Cardiac muscle cell (in vitro differentiated cells and primary cell): ENCODE results near the gene FAM83C. TPM values are rescaled to one million over a fixed set of nuclear protein-coding genes. Genes with fewer than 3 reads are reported as not detected.

Experiments
- DNase-seq, 2 donors: peaks; one replicate each; pipeline versions ENCODE4 v3.0.0 to v3.0.0-alpha.2; 2010 to 2017; ENCODE audit warnings: low read depth in 1 of 2, low spot score in 1 of 2
- H3K27ac ChIP-seq: fragments of 200-600 bp; sonication (generic); 2 replicates; pipeline ENCODE4 v1.5.1; 2016
- H3K27me3 ChIP-seq: fragments of 200-600 bp; sonication (generic); 2 replicates; pipeline ENCODE4 v1.6.0; 2016; ENCODE audit warnings: control low read depth
- H3K36me3 ChIP-seq: fragments of 200-600 bp; sonication (generic); 2 replicates; pipeline ENCODE4 v1.5.1; 2016; ENCODE audit warnings: control low read depth
- H3K4me1 ChIP-seq: fragments of 200-600 bp; sonication (generic); 2 replicates; pipeline ENCODE4 v1.8.1; 2017; ENCODE audit warnings: low read depth, mild to moderate bottlenecking, mixed run types
- H3K4me3 ChIP-seq: fragments of 200-600 bp; sonication (generic); 2 replicates; pipeline ENCODE4 v1.5.1; 2016; ENCODE audit warnings: mild to moderate bottlenecking
- H3K9me3 ChIP-seq: fragments of 200-600 bp; sonication (generic); 2 replicates; pipeline ENCODE4 v1.5.1; 2017; ENCODE audit warnings: low read depth, mild to moderate bottlenecking, control low read depth
- CTCF ChIP-seq: IDR thresholded peaks from 2 replicates; pipeline ENCODE4 v1.5.1; 2012; ENCODE audit warnings: low read depth, mild to moderate bottlenecking, low read length
- polyA plus RNA-seq: library from polyadenylated mRNA; unstranded; fragments of >200 nt; fragmentation: Nextera tagmentation; extraction: Ambion mirVana; gene quantifications from 2 replicates; pipeline ENCODE4 v1.2.1, GENCODE V29; 2016
- total RNA-seq: library from RNA; depleted of rRNA; stranded (reverse); fragments of >200 nt; gene quantifications from 2 replicates; pipeline ENCODE4 v1.2.3, GENCODE V29; 2016

Gene FAM83C
- total and polyA plus RNA-seq, 2 experiments from 2014 or later: not detected

- Histone ChIP-seq H3K4me1 (peaks cover 9% of the 10 kb centered on the region), H3K36me3 (no peaks in the 10 kb centered on the region)
These were observed 20.9 kb downstream of the FAM83C start for GRCh38 chr20:35271073-35271882.

GRCh38 chr20:35270021-35270902 is 22.0 kb downstream of the FAM83C start:
- no peak for DNase-seq
- H3K27me3 ChIP-seq: no peaks in the 10 kb centered on the region
- no peaks in the 10 kb centered on the region for H3K9me3 ChIP-seq
- no peak for TF ChIP-seq CTCF
- H3K4me3 ChIP-seq: no peak overlapping the region
- peak overlapping the region; percentile 62 for H3K27ac ChIP-seq
- H3K4me1 ChIP-seq: peaks cover 9% of the 10 kb centered on the region
- H3K36me3 ChIP-seq: no peaks in the 10 kb centered on the region

More at GRCh38 chr20:35271073-35271882, 20.9 kb downstream of the FAM83C start:
- H3K27me3 ChIP-seq: no peaks in the 10 kb centered on the region
- no peak overlapping the region for H3K27ac ChIP-seq
- H3K4me3 ChIP-seq: no peak overlapping the region
- no peak for TF ChIP-seq CTCF
- no peaks in the 10 kb centered on the region for H3K9me3 ChIP-seq
- DNase-seq: no peak

- DNase-seq: peak; percentile 72 to 86
- peak; percentile 87 for TF ChIP-seq CTCF
- no peaks in the 10 kb centered on the region for H3K36me3 ChIP-seq
- no peak overlapping the region for H3K27ac ChIP-seq
- no peaks in the 10 kb centered on the region for H3K27me3 ChIP-seq
- H3K9me3 ChIP-seq: no peaks in the 10 kb centered on the region
- peaks cover 9% of the 10 kb centered on the region for H3K4me1 ChIP-seq
- no peak overlapping the region for H3K4me3 ChIP-seq
These were observed 23.0 kb downstream of the FAM83C start for GRCh38 chr20:35269055-35269781.

- TF ChIP-seq CTCF: no peak
- Histone ChIP-seq H3K9me3 (no peaks in the 10 kb centered on the region), H3K27ac (no peak overlapping the region), H3K36me3 (no peaks in the 10 kb centered on the region), H3K27me3 (no peaks in the 10 kb centered on the region), H3K4me1 (peaks cover 20% of the 10 kb centered on the region), H3K4me3 (no peak overlapping the region)
- no peak for DNase-seq
These were observed 25.1 kb downstream of the FAM83C start for GRCh38 chr20:35267092-35267491.

GRCh38 chr20:35264755-35265154 is 27.5 kb downstream of the FAM83C start:
- no peaks in the 10 kb centered on the region for H3K9me3 ChIP-seq
- no peak overlapping the region for H3K27ac ChIP-seq
- H3K27me3 ChIP-seq: no peaks in the 10 kb centered on the region
- peak; percentile 9 for TF ChIP-seq CTCF
- H3K4me3 ChIP-seq: no peak overlapping the region
- peaks cover 30% of the 10 kb centered on the region for H3K4me1 ChIP-seq
- no peaks in the 10 kb centered on the region for H3K36me3 ChIP-seq
- peak in 1 of 2 donors; percentile 47 for DNase-seq
